Stomach (tissue), 9 donors: ENCODE results near the gene SRF. TPM values are rescaled to one million over a fixed set of nuclear protein-coding genes. Genes with fewer than 3 reads are reported as not detected.

ENCODE experiments used
- DNase-seq, 2 donors: peaks; one replicate each; pipeline versions ENCODE4 v3.0.0 to v3.0.0-alpha.2; 2013 to 2019
- H3K27ac ChIP-seq, 5 donors: fragments of 200-600 bp in 4 of 5; sonication (generic) in 4 of 5; one replicate each; pipeline ENCODE4 v1.5.1; 2013 to 2019; ENCODE audit warnings: mild to moderate bottlenecking in 1 of 5, moderate library complexity in 1 of 5
- H3K27me3 ChIP-seq, 3 donors: fragments of 200-600 bp; sonication (generic); one replicate each; pipeline ENCODE4 v1.5.1; 2017 to 2019; ENCODE audit warnings: mixed run types in 1 of 3
- H3K36me3 ChIP-seq, 4 donors: fragments of 200-600 bp; sonication (generic); 1 replicate in 3 of 4; 2 replicates in 1 of 4; pipeline ENCODE4 v1.5.1; 2016 to 2019
- H3K4me1 ChIP-seq, 4 donors: fragments of 200-600 bp; sonication (generic); one replicate each; pipeline ENCODE4 v1.5.1; 2016 to 2019
- H3K4me3 ChIP-seq, 4 donors: fragments of 200-600 bp; sonication (generic) in 3 of 4; one replicate each; pipeline ENCODE4 v1.5.1; 2016 to 2019; ENCODE audit warnings: mild to moderate bottlenecking in 1 of 4
- H3K9me3 ChIP-seq, 4 donors: fragments of 200-600 bp; sonication (generic); one replicate each; pipeline ENCODE4 v1.5.1; 2016 to 2019
- CTCF ChIP-seq, 7 experiments: fragments of 450-650 bp in 4 of 7; fragments of 200-600 bp in 3 of 7; sonication (generic) in 3 of 7; IDR thresholded peaks; one replicate each; pipeline ENCODE4 v1.5.1; 2016 to 2019; ENCODE audit warnings: antibody characterized with exemption in 7 of 7, control low read depth in 2 of 7, mild to moderate bottlenecking in 1 of 7
- EP300 ChIP-seq: sonication (generic); formaldehyde crosslinking; IDR thresholded peaks from one replicate; pipeline ENCODE4 v1.6.1; 2017; ENCODE audit warnings: antibody characterized with exemption
- POLR2A ChIP-seq, 4 donors: fragments of 450-650 bp; IDR thresholded peaks; one replicate each; pipeline ENCODE4 v1.6.1; 2016; ENCODE audit warnings: antibody characterized with exemption in 4 of 4, control low read depth in 2 of 4, mild to moderate bottlenecking in 1 of 4, moderate library complexity in 1 of 4
- POLR2AphosphoS5 ChIP-seq, 3 donors: sonication (generic); formaldehyde crosslinking; IDR thresholded peaks; one replicate each; pipeline ENCODE4 v1.6.1; 2016; ENCODE audit warnings: antibody characterized with exemption in 3 of 3
- WGBS, 5 donors: extraction: QIAGEN DNeasy Blood & Tissue Kit in 3 of 5; methylation state at CpG; one replicate each; pipeline versions ENCODE4 v1.1.5 to v1.1.7; 2013 to 2018; 5-methylcytosine and 5-hydroxymethylcytosine counted together
- intact Hi-C: fragments of 100-400 bp; cut with DNase I; formaldehyde crosslinking; loops from one replicate; pipeline ENCODE4 v1.15.1; 2023; ENCODE audit warnings: low total_unique reads
- polyA plus RNA-seq, 3 donors: library from polyadenylated mRNA; stranded (reverse); fragments of 200-250 nt; gene quantifications; one replicate each; pipeline ENCODE4 v1.2.3, GENCODE V29; 2013
- total RNA-seq, 5 donors: library from RNA; depleted of rRNA; stranded (reverse); fragments of >200 nt; gene quantifications; one replicate each; pipeline versions ENCODE4 v1.1.0 to v1.2.3, GENCODE V29; 2014 to 2016
- donor health status: healthy with polysubstance abuse.
- donor health status: Bipolar disorder and iron deficiency.
- donor health status: healthy.

The SRF gene
- total and polyA plus RNA-seq, 8 donors, result 10.5 to 40.6 (median 24.0) TPM

- no peak overlapping the region for H3K4me3 ChIP-seq
- no peak for DNase-seq
- H3K27ac ChIP-seq, result peak overlapping the region in 1 of 5 donors; percentile 44
- H3K4me1 ChIP-seq, result peaks cover 9 to 44% (median 28%) of the 10 kb centered on the region in 4 donors
- no peaks in the 10 kb centered on the region for H3K27me3 ChIP-seq
- no peaks in the 10 kb centered on the region for H3K9me3 ChIP-seq
- no peaks in the 10 kb centered on the region for H3K36me3 ChIP-seq
- 57 to 87% (median 72%) methylated on average over 2 to 6 of the region's 6 CpGs for WGBS, 5 donors
- intact Hi-C loops, result no loop called here
- no peak for TF ChIP-seq CTCF (IDR thresholded peaks at IDR 0.05)
- no peak for TF ChIP-seq EP300
- TF ChIP-seq POLR2A (IDR thresholded peaks at IDR 0.05), result no peak
These were observed 46.6 kb upstream of the SRF start for GRCh38 chr6:43124481-43124880.

- peak in 1 of 2 donors; percentile 70 for DNase-seq
- no peak for TF ChIP-seq POLR2AphosphoS5 (IDR thresholded peaks at IDR 0.05)
- TF ChIP-seq CTCF (IDR thresholded peaks at IDR 0.05), result no peak
- no peak for TF ChIP-seq POLR2A (IDR thresholded peaks at IDR 0.05)
- no peak for TF ChIP-seq EP300
- 75 to 83% (median 79%) methylated on average over 5 to 6 of the region's 6 CpGs for WGBS, 5 donors
- Histone ChIP-seq H3K36me3 (no peaks in the 10 kb centered on the region), H3K27ac (peak overlapping the region in 1 of 5 donors; percentile 44), H3K4me3 (no peak overlapping the region), H3K9me3 (no peaks in the 10 kb centered on the region), H3K27me3 (no peaks in the 10 kb centered on the region), H3K4me1 (peaks cover 10 to 48% (median 31%) of the 10 kb centered on the region in 4 donors)
- intact Hi-C loops, result no loop called here
These were observed 46.0 kb upstream of the SRF start for GRCh38 chr6:43125119-43125518.

GRCh38 chr6:43125555-43125954, 45.5 kb upstream of the SRF start:
- 60 to 100% (median 88%) methylated on average over 1 of the region's 1 CpG for WGBS, 5 donors
- DNase-seq, result no peak
- Histone ChIP-seq H3K27ac (peak overlapping the region in 1 of 5 donors; percentile 44), H3K4me1 (peaks cover 10 to 48% (median 29%) of the 10 kb centered on the region in 4 donors), H3K36me3 (no peaks in the 10 kb centered on the region), H3K9me3 (no peaks in the 10 kb centered on the region), H3K4me3 (no peak overlapping the region), H3K27me3 (no peaks in the 10 kb centered on the region)
- intact Hi-C loops, result no loop called here
- no peak for TF ChIP-seq POLR2A (IDR thresholded peaks at IDR 0.05)
- TF ChIP-seq CTCF (IDR thresholded peaks at IDR 0.05), result no peak
- TF ChIP-seq EP300, result no peak
- no peak for TF ChIP-seq POLR2AphosphoS5 (IDR thresholded peaks at IDR 0.05)

GRCh38 chr6:43127180-43127579, 43.9 kb upstream of the SRF start:
- intact Hi-C loops, result no loop called here

More at GRCh38 chr6:43127180-43127579, 43.9 kb upstream of the SRF start:
- H3K27me3 ChIP-seq, result no peaks in the 10 kb centered on the region
- 78 to 87% (median 80%) methylated on average over 12 of the region's 12 CpGs for WGBS, 5 donors
- no peak for TF ChIP-seq POLR2AphosphoS5 (IDR thresholded peaks at IDR 0.05)
- TF ChIP-seq EP300, result no peak
- TF ChIP-seq POLR2A (IDR thresholded peaks at IDR 0.05), result no peak
- TF ChIP-seq CTCF (IDR thresholded peaks at IDR 0.05), result no peak
- peaks cover 0 to 6% (median 3%) of the 10 kb centered on the region in 4 donors for H3K36me3 ChIP-seq
- no peaks in the 10 kb centered on the region for H3K9me3 ChIP-seq
- peaks cover 10 to 38% (median 26%) of the 10 kb centered on the region in 4 donors for H3K4me1 ChIP-seq
- peak in 1 of 2 donors; percentile 52 for DNase-seq
- peak overlapping the region in 1 of 5 donors; percentile 5 for H3K27ac ChIP-seq
- no peak overlapping the region for H3K4me3 ChIP-seq
